Kidney (tissue), 14 donors: ENCODE data around the gene TCF4. TPM values are rescaled to one million over a fixed set of nuclear protein-coding genes. Genes with fewer than 3 reads are reported as not detected.

Experiments used
- DNase-seq, 5 donors: peaks; one replicate each; pipeline ENCODE4 v3.0.0-alpha.2; 2013 to 2020
- FAIRE-seq: peaks from 2 replicates; lab custom pipeline; 2012; peaks lifted over from hg19 to GRCh38; lab: Jason Lieb, UNC
- H3K27ac ChIP-seq, 2 donors: one replicate each; pipeline ENCODE4 v1.7.0; 2013; ENCODE audit warnings: low read depth in 2 of 2, low read length in 2 of 2, inconsistent platforms in 1 of 2
- H3K27me3 ChIP-seq: one replicate; pipeline ENCODE4 v1.7.1; 2013; ENCODE audit warnings: low read length, inconsistent platforms; ENCODE audit not compliant: control insufficient read depth, insufficient read depth
- H3K36me3 ChIP-seq, 3 donors: one replicate each; pipeline versions ENCODE4 v1.7.0 to v1.7.1; 2013; ENCODE audit warnings: low read length in 3 of 3, control low read depth in 1 of 3, inconsistent platforms in 1 of 3; ENCODE audit not compliant: insufficient read depth in 3 of 3, control insufficient read depth in 2 of 3
- H3K4me1 ChIP-seq, 3 donors: one replicate each; pipeline versions ENCODE4 v1.7.0 to v1.7.1; 2013; ENCODE audit warnings: low read length in 3 of 3, inconsistent platforms in 1 of 3, low read depth in 1 of 3; ENCODE audit not compliant: control insufficient read depth in 2 of 3, insufficient read depth in 2 of 3
- H3K4me3 ChIP-seq, 3 donors: one replicate each; pipeline versions ENCODE4 v1.7.0 to v1.8.1; 2013; ENCODE audit warnings: low read length in 3 of 3, control low read depth in 1 of 3, inconsistent platforms in 1 of 3
- H3K9ac ChIP-seq, 3 donors: one replicate each; pipeline versions ENCODE4 v1.7.0 to v1.7.1; 2013; ENCODE audit warnings: low read length in 3 of 3, control low read depth in 1 of 3, inconsistent platforms in 1 of 3
- H3K9me3 ChIP-seq, 3 donors: one replicate each; pipeline versions ENCODE4 v1.7.0 to v1.7.1; 2013; ENCODE audit warnings: low read length in 3 of 3, control low read depth in 1 of 3, inconsistent platforms in 1 of 3; ENCODE audit not compliant: control insufficient read depth in 2 of 3, insufficient read depth in 1 of 3
- CTCF ChIP-seq: IDR thresholded peaks from 3 replicates; pipeline ENCODE4 v1.5.1; 2012; ENCODE audit warnings: mild to moderate bottlenecking, moderate library complexity, borderline replicate concordance; ENCODE audit not compliant: insufficient read depth; ENCODE audit errors: extremely low read depth
- intact Hi-C: fragments of 100-400 bp; cut with DNase I; formaldehyde crosslinking; loops from one replicate; pipeline ENCODE4 v1.11.1; 2022
- polyA plus RNA-seq: library from polyadenylated mRNA; stranded (reverse); fragments of 350-450 nt; fragmentation: Illumina TruSeq; extraction: RNeasy Lipid Tissue Mini Kit (QIAGEN cat#74804); gene quantifications from one replicate; pipeline ENCODE4 v1.2.3, GENCODE V29; 2014; ENCODE audit warnings: low read depth, low replicate concordance; ENCODE audit not compliant: insufficient read depth
- total RNA-seq: library from RNA; stranded (reverse); fragmentation: NEBNext Ultra II Directional; extraction: Animal tissue kit (Norgen Biotek cat#: 25700); gene quantifications from one replicate; pipeline ENCODE4 v1.2.1, GENCODE V29; 2021
- donor health status: control.
- donor health status: control.
- donor health status: control.
- donor health status: control.
- donor health status: control.
- donor health status: DM: yes; HTN: yes; CAD: no.
- donor health status: Normal renal cell carcinoma (clear cell type).

The TCF4 gene
- total and polyA plus RNA-seq, 2 donors from 2014 or later, result 4.4 to 60.3 TPM

- peaks cover 0 to 4% (median 2%) of the 10 kb centered on the region in 3 donors for H3K36me3 ChIP-seq
- no peak for TF ChIP-seq CTCF
- H3K27me3 ChIP-seq, result no peaks in the 10 kb centered on the region
- peaks cover 0 to 4% (median 0%) of the 10 kb centered on the region in 3 donors for H3K4me1 ChIP-seq
- FAIRE-seq (no peak), DNase-seq (no peak)
- intact Hi-C loops, result loop anchor here (10.0 kb wide), 1 partner anchor 168 kb away; no protein-coding TSS in a partner anchor
- H3K9me3 ChIP-seq, result no peaks in the 10 kb centered on the region
- H3K27ac ChIP-seq, result no peak overlapping the region
- no peak overlapping the region for H3K4me3 ChIP-seq
- H3K9ac ChIP-seq, result no peak overlapping the region
Measured at GRCh38 chr18:55236150-55236931, 351.7 kb downstream of the TCF4 start.

DNA sequence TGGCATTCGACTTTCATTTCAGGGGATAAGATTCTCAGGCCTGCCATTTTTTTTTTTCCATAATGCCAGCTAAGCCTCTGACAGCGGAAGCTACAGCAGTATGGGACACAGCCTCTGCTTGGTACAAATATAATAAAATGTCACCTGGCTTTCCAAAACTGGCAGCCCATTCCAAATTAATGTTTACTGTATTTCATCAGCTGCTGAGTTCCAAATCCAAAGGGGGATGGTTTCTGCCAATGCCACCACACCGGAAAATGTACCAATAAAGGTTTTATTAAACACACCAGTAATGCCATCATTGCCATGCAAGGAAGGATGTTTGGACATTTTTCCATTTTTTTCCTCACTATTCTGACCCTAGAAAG is 352.9 kb downstream of the TCF4 start:
- TF ChIP-seq CTCF, result no peak
- Histone ChIP-seq H3K4me1 (peaks cover 0 to 4% (median 0%) of the 10 kb centered on the region in 3 donors), H3K4me3 (no peak overlapping the region), H3K27ac (no peak overlapping the region), H3K36me3 (peaks cover 0 to 4% (median 2%) of the 10 kb centered on the region in 3 donors), H3K27me3 (no peaks in the 10 kb centered on the region), H3K9ac (no peak overlapping the region), H3K9me3 (no peaks in the 10 kb centered on the region)
- FAIRE-seq, result no peak
- DNase-seq, result no peak
- intact Hi-C loops, result loop anchor here (10.0 kb wide), 1 partner anchor 170 kb away; no protein-coding TSS in a partner anchor

DNA sequence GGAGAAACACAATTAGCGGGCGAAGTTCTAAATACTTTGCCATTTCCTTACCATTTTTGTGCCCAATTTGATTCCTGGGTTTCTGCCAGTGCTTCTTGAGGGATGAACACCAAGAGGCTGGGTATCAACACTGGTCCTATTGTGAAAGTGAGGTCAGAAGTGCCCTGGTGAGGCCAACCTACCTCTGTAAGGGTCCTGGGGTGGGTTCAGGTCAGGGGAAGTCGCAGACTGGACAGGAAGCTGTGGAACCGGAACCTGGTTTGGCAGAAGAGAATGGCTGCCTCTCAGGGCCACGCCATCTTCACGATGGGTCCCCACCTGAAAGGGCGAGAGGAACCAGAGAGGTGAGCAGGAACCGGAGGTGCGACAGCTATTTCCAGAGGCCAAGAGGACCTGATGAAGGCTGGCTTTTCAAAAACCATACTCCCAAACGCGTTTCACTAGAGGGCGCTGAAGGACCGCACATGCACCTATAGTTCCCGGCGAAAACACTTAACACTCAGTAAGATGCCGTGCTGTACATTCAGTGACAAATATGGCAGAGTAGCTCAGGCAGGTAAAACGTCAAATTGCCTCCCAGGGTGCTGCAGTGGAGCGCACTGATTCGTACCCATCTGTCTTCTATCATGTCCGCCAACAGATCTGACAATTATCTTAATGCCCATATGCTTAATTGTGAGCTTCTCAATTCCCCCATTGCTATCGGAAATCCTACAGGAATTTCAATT is 353.5 kb downstream of the TCF4 start:
- Histone ChIP-seq H3K36me3 (peaks cover 0 to 4% (median 2%) of the 10 kb centered on the region in 3 donors), H3K27me3 (no peaks in the 10 kb centered on the region), H3K27ac (peak overlapping the region in 1 of 2 donors; percentile 0), H3K4me1 (peaks cover 0 to 4% (median 0%) of the 10 kb centered on the region in 3 donors), H3K9me3 (no peaks in the 10 kb centered on the region), H3K9ac (no peak overlapping the region), H3K4me3 (no peak overlapping the region)
- TF ChIP-seq CTCF, result peak; percentile 87
- DNase-seq, result peak; percentile 68 to 90 (median 87)
- intact Hi-C loops, result loop anchor here (5.0 to 10.0 kb wide), 2 partner anchors 170 to 1343 kb away; no protein-coding TSS in a partner anchor
- no peak for FAIRE-seq
